Bladder microvascular endothelial cell (primary cell): ENCODE measurements around the gene SOCS3. TPM values are rescaled to one million over a fixed set of nuclear protein-coding genes. Genes with fewer than 3 reads are reported as not detected.

Experiments
- total RNA-seq: library from RNA; depleted of rRNA; stranded (reverse); fragments of >200 nt; gene quantifications from 2 replicates; pipeline ENCODE4 v1.2.3, GENCODE V29; 2014

SOCS3 gene, protein sequence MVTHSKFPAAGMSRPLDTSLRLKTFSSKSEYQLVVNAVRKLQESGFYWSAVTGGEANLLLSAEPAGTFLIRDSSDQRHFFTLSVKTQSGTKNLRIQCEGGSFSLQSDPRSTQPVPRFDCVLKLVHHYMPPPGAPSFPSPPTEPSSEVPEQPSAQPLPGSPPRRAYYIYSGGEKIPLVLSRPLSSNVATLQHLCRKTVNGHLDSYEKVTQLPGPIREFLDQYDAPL
- total RNA-seq = 24.0 and 68.6 TPM in 2 replicates

GRCh38 chr17:78359997-78360370 is at the start of gene SOCS3:
SOCS3 (minus strand) TSS chr17:78360077; CDS start chr17:78359095, 982 bp downstream.

DNA sequence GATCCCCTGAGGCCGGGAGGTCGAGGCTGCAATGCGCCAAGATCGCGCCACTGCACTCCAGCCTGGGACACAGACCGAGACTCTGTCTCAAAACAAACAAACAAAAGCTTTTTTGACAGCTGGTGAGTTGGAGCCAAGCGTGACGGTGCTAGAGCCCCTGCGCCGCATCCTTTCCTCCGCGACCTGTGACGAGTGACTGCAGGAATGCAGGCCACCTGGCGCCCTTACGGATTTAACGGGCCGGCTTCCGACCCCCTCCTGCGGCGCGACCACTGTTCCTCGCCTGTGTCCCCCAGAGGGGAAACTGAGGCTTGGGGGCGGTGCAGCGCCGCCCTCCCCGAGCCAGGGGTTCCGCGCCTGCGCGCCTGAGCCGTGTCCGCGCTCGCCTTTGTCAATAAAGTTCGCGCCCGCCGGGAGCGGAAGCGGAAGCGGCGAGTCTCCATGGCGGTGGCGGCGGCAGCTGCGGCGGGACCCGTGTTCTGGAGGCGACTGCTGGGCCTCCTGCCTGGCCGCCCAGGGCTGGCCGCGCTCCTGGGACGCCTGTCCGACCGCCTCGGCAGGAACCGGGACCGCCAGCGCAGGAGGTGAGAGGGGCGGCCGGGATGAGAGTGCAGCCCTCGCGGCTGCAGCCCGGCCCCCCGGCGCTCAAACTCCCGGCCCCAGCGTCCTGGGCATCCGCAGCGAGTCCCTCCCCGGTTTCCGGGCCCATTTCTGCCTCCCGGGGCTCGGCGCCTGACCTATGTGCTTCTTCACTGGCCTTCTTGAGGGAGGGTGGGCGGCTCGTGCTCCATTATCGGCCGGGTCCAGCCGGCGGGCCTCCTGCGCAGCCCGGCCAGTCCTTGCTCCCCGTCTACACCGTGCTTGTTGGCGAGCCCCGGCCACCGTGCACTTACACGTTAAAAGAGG is 18.6 kb upstream of the SOCS3 start, which contains the start of gene PGS1:
TSS of gene PGS1 (plus strand) at position 425 of the 906 bp plus-strand sequence. CDS start at position 442, 17 bp downstream.

Other genes starting within 250 kb of the SOCS3 start
- gene TMC6, start 231.3 kb downstream of the SOCS3 start, total RNA-seq = 40.0 and 49.0 TPM in 2 replicates
- under 0.01 and 0.16 TPM in 2 replicates for gene TMC8, start 229.3 kb downstream of the SOCS3 start, total RNA-seq
- not detected in 2 replicates for gene C17orf99, start 213.7 kb downstream of the SOCS3 start, total RNA-seq
- 26.1 and 63.4 TPM in 2 replicates for gene SYNGR2, start 191.5 kb downstream of the SOCS3 start, total RNA-seq
- gene TK1, start 173.0 kb downstream of the SOCS3 start, total RNA-seq = 53.1 and 210 TPM in 2 replicates
- 32.6 and 34.0 TPM in 2 replicates for gene AFMID, start 172.7 kb downstream of the SOCS3 start, total RNA-seq
- 36.3 and 92.9 TPM in 2 replicates for gene BIRC5, start 145.8 kb downstream of the SOCS3 start, total RNA-seq
- 0.16 and 0.25 TPM in 2 replicates for gene TMEM235, start 128.4 kb downstream of the SOCS3 start, total RNA-seq
- gene PGS1, start 18.6 kb upstream of the SOCS3 start, total RNA-seq = 36.3 and 51.2 TPM in 2 replicates
- gene DNAH17, start 217.3 kb upstream of the SOCS3 start, total RNA-seq = under 0.01 and 0.06 TPM in 2 replicates